GM12891 (cell line): Measurements from ENCODE around the gene PCDH9.
"Not testable (repeated sequence)": the region's sequence is repeated elsewhere in the genome, so short reads cannot be mapped to it uniquely, and the experiment has no call there.

ENCODE experiments used
- DNase-seq: peaks from one replicate; pipeline ENCODE4 v3.0.0; 2011; ENCODE audit warnings: low spot score; ENCODE audit not compliant: insufficient read length
- FAIRE-seq: peaks from 2 replicates; lab custom pipeline; 2011; peaks lifted over from hg19 to GRCh38; lab: Jason Lieb, UNC
- PAX5 ChIP-seq: IDR thresholded peaks from 2 replicates; pipeline ENCODE4 v1.6.1; 2011; ENCODE audit warnings: low read length, moderate library complexity, mild to moderate bottlenecking; ENCODE audit not compliant: insufficient read depth, severe bottlenecking
- POLR2A ChIP-seq: IDR thresholded peaks from 2 replicates; pipeline ENCODE4 v1.6.1; 2011; ENCODE audit warnings: low read depth, low read length, control low read depth
- POLR2AphosphoS5 ChIP-seq: IDR thresholded peaks from 2 replicates; pipeline ENCODE4 v1.6.1; 2011; ENCODE audit warnings: low read depth, low read length, control low read depth
- POU2F2 ChIP-seq: IDR thresholded peaks from 2 replicates; pipeline ENCODE4 v1.6.1; 2011; ENCODE audit warnings: low read depth, mild to moderate bottlenecking, control low read depth, low read length, moderate library complexity
- SPI1 ChIP-seq: IDR thresholded peaks from 2 replicates; pipeline ENCODE4 v1.6.1; 2011; ENCODE audit warnings: low read depth, low read length, control low read depth
- TAF1 ChIP-seq: IDR thresholded peaks from 2 replicates; pipeline ENCODE4 v1.6.1; 2011; ENCODE audit warnings: low read depth, low read length, control low read depth

Gene PCDH9

GRCh38 chr13:66887088-66887487 is 343.0 kb downstream of the PCDH9 start:
- TF ChIP-seq SPI1 (peak; percentile 66), POU2F2 (no peak), POLR2A (no peak), POLR2AphosphoS5 (no peak), TAF1 (no peak), PAX5 (no peak)
- no peak for FAIRE-seq
- no peak for DNase-seq

GRCh38 chr13:66886264-66886663 is 343.9 kb downstream of the PCDH9 start:
- DNase-seq = no peak
- FAIRE-seq = no peak
- TF ChIP-seq POU2F2 (no peak), POLR2A (no peak), PAX5 (no peak), SPI1 (no peak), POLR2AphosphoS5 (no peak), TAF1 (no peak)

- not testable (repeated sequence) for DNase-seq, FAIRE-seq
These were observed 349.0 kb downstream of the PCDH9 start for GRCh38 chr13:66881170-66881569.

GRCh38 chr13:66879988-66880387 is 350.1 kb downstream of the PCDH9 start:
- TF ChIP-seq POLR2A (no peak), PAX5 (no peak), SPI1 (no peak), TAF1 (no peak), POU2F2 (no peak), POLR2AphosphoS5 (no peak)
- FAIRE-seq (no peak), DNase-seq (no peak)

GRCh38 chr13:66875264-66875663 is 354.9 kb downstream of the PCDH9 start:
- DNase-seq (no peak), FAIRE-seq (no peak)
- TF ChIP-seq TAF1 (no peak), PAX5 (no peak), SPI1 (no peak), POLR2AphosphoS5 (no peak), POLR2A (no peak), POU2F2 (no peak)

GRCh38 chr13:66864627-66865026 is 365.5 kb downstream of the PCDH9 start:
- FAIRE-seq = no peak
- TF ChIP-seq TAF1 (no peak), POLR2A (no peak), POU2F2 (no peak), SPI1 (no peak), POLR2AphosphoS5 (no peak), PAX5 (no peak)

GRCh38 chr13:66860878-66861417 is 369.2 kb downstream of the PCDH9 start:
- TF ChIP-seq POU2F2 (no peak), SPI1 (no peak), TAF1 (no peak), POLR2A (no peak), POLR2AphosphoS5 (no peak), PAX5 (no peak)
- no peak for DNase-seq
- no peak for FAIRE-seq

More at GRCh38 chr13:66864627-66865026, 365.5 kb downstream of the PCDH9 start:
- DNase-seq = no peak

GRCh38 chr13:66859934-66860877 is 369.9 kb downstream of the PCDH9 start:
- FAIRE-seq (no peak), DNase-seq (no peak)
- no peak for TF ChIP-seq SPI1
- TF ChIP-seq POU2F2 = no peak
- no peak for TF ChIP-seq POLR2A
- no peak for TF ChIP-seq TAF1
- TF ChIP-seq POLR2AphosphoS5 = no peak
- TF ChIP-seq PAX5 = no peak

GRCh38 chr13:66859078-66859477 is 371.1 kb downstream of the PCDH9 start:
- TF ChIP-seq POLR2A (no peak), POU2F2 (no peak), PAX5 (no peak), POLR2AphosphoS5 (no peak), TAF1 (no peak), SPI1 (no peak)
- DNase-seq (no peak), FAIRE-seq (no peak)

GRCh38 chr13:66858163-66858562 is 372.0 kb downstream of the PCDH9 start:
- no peak for TF ChIP-seq SPI1
- TF ChIP-seq PAX5 = no peak
- DNase-seq (no peak), FAIRE-seq (no peak)

GRCh38 chr13:66855131-66855530 is 375.0 kb downstream of the PCDH9 start:
- TF ChIP-seq POLR2AphosphoS5 (no peak), PAX5 (no peak), POLR2A (no peak), TAF1 (no peak), POU2F2 (no peak), SPI1 (no peak)
- DNase-seq (no peak), FAIRE-seq (no peak)
